Progenitor cell of endocrine pancreas (in vitro differentiated cells): ENCODE results near the gene ZCCHC13. TPM values are rescaled to one million over a fixed set of nuclear protein-coding genes. Genes with fewer than 3 reads are reported as not detected.
"Not testable (repeated sequence)": the region's sequence is repeated elsewhere in the genome, so short reads cannot be mapped to it uniquely, and the experiment has no call there.

Experiments used
- DNase-seq: peaks from one replicate; pipeline ENCODE4 v3.0.0; 2021; ENCODE audit warnings: low spot score; ENCODE audit not compliant: unreplicated experiment
- H3K27ac Mint-ChIP-seq: 2 replicates; pipeline ENCODE4 v1.8.0; 2021; ENCODE audit warnings: mild to moderate bottlenecking, moderate library complexity, mixed read lengths
- H3K27me3 Mint-ChIP-seq: 2 replicates; pipeline ENCODE4 v1.8.0; 2021; ENCODE audit warnings: mixed read lengths
- H3K36me3 Mint-ChIP-seq: 2 replicates; pipeline ENCODE4 v1.8.0; 2022; ENCODE audit warnings: mixed read lengths; ENCODE audit not compliant: insufficient read depth
- H3K4me1 Mint-ChIP-seq: 2 replicates; pipeline ENCODE4 v1.8.0; 2021; ENCODE audit warnings: low read depth, mixed read lengths
- H3K4me3 Mint-ChIP-seq: 2 replicates; pipeline ENCODE4 v1.8.0; 2021; ENCODE audit warnings: low read depth, mild to moderate bottlenecking, moderate library complexity, mixed read lengths
- H3K9me3 Mint-ChIP-seq: 2 replicates; pipeline ENCODE4 v1.8.0; 2021; ENCODE audit warnings: low read depth, mixed read lengths
- total RNA-seq: library from RNA; stranded (reverse); gene quantifications from 2 replicates; pipeline ENCODE4 v1.2.1, GENCODE V29; 2021
- TF ChIP-seq, protein P1 (sequence below): fragments of 200-600 bp; sonication (generic); IDR thresholded peaks from one replicate; pipeline ENCODE4 v1.5.0; 2021; ENCODE audit warnings: antibody characterized with exemption, mild to moderate bottlenecking; ENCODE audit not compliant: unreplicated experiment

The ZCCHC13 gene
- total RNA-seq, 1 donor from 2014 or later = not detected

- TF ChIP-seq, protein P1, sequence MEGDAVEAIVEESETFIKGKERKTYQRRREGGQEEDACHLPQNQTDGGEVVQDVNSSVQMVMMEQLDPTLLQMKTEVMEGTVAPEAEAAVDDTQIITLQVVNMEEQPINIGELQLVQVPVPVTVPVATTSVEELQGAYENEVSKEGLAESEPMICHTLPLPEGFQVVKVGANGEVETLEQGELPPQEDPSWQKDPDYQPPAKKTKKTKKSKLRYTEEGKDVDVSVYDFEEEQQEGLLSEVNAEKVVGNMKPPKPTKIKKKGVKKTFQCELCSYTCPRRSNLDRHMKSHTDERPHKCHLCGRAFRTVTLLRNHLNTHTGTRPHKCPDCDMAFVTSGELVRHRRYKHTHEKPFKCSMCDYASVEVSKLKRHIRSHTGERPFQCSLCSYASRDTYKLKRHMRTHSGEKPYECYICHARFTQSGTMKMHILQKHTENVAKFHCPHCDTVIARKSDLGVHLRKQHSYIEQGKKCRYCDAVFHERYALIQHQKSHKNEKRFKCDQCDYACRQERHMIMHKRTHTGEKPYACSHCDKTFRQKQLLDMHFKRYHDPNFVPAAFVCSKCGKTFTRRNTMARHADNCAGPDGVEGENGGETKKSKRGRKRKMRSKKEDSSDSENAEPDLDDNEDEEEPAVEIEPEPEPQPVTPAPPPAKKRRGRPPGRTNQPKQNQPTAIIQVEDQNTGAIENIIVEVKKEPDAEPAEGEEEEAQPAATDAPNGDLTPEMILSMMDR = no peak
- no peaks in the 10 kb centered on the region for H3K9me3 Mint-ChIP-seq
- H3K27ac Mint-ChIP-seq = no peak overlapping the region
- H3K4me1 Mint-ChIP-seq = no peaks in the 10 kb centered on the region
- no peaks in the 10 kb centered on the region for H3K27me3 Mint-ChIP-seq
- DNase-seq = no peak
- no peaks in the 10 kb centered on the region for H3K36me3 Mint-ChIP-seq
- H3K4me3 Mint-ChIP-seq = no peak overlapping the region
Measured at GRCh38 chrX:74321191-74321590, 17.2 kb downstream of the ZCCHC13 start.

GRCh38 chrX:74324131-74324530, 20.2 kb downstream of the ZCCHC13 start:
- TF ChIP-seq, protein P1 = no peak
- peak overlapping the region; percentile 56 for H3K27ac Mint-ChIP-seq
- H3K4me1 Mint-ChIP-seq = no peaks in the 10 kb centered on the region
- H3K27me3 Mint-ChIP-seq = no peaks in the 10 kb centered on the region
- DNase-seq = no peak
- no peaks in the 10 kb centered on the region for H3K36me3 Mint-ChIP-seq
- no peaks in the 10 kb centered on the region for H3K9me3 Mint-ChIP-seq
- H3K4me3 Mint-ChIP-seq = no peak overlapping the region

DNA sequence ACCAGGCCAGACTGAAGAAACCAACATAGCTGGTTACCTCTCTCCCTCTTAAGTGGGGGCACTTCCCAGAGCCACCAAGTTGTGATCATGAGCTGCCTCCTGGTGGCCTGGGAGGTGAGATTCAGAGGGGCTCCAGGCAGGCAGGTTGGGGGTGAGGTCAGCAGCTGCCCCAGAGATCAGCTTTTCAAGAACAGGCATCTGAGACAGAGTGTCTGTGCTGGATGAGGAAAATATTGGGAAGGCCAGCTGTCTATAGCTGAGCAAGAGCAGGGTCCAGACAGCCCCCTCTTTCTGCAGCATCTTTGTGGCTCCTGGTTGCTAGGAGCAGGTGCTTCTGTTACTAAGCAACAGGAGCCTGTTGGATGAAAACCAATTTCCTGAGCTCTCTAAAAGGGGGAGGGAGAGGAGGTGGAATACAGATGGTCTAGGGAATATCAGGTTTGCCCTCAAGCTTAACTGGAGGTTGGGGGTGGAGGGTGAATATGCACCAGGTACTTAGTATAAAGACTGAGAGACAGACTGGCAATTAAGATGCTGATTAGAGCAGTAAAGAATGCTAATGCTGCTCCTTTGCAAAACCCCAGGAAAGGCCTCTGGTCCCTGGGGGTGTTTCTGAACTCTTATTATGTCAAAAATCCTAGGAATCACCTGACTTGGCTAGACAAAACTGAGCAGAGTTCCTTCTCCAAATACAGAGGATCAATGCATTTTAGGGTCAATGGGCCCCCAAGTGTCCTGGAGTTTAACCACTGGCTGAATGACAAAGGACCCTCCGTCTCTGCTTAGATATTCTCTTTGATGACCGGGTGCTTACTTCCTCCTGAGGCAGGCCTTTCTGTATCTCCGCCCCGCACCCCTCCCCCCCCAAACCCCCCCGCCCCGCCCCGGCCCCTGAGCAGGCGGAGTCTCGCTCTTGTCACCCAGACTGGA, 21.4 kb downstream of the ZCCHC13 start:
- Mint-ChIP-seq H3K4me1 (no peaks in the 10 kb centered on the region), H3K27ac (no peak overlapping the region)
- TF ChIP-seq, protein P1 = no peak

GRCh38 chrX:74338852-74339251, 34.9 kb downstream of the ZCCHC13 start:
- peaks cover 14% of the 10 kb centered on the region for H3K4me1 Mint-ChIP-seq
- TF ChIP-seq, protein P1 = no peak
- no peak for DNase-seq
- H3K9me3 Mint-ChIP-seq = peaks cover 20% of the 10 kb centered on the region
- H3K4me3 Mint-ChIP-seq = no peak overlapping the region
- no peaks in the 10 kb centered on the region for H3K27me3 Mint-ChIP-seq
- peaks cover 4% of the 10 kb centered on the region for H3K36me3 Mint-ChIP-seq
- no peak overlapping the region for H3K27ac Mint-ChIP-seq

More for the DNA sequence above, 21.4 kb downstream of the ZCCHC13 start:
- H3K27me3 Mint-ChIP-seq = no peaks in the 10 kb centered on the region
- no peak overlapping the region for H3K4me3 Mint-ChIP-seq
- no peak for DNase-seq
- H3K36me3 Mint-ChIP-seq = no peaks in the 10 kb centered on the region
- no peaks in the 10 kb centered on the region for H3K9me3 Mint-ChIP-seq

DNA sequence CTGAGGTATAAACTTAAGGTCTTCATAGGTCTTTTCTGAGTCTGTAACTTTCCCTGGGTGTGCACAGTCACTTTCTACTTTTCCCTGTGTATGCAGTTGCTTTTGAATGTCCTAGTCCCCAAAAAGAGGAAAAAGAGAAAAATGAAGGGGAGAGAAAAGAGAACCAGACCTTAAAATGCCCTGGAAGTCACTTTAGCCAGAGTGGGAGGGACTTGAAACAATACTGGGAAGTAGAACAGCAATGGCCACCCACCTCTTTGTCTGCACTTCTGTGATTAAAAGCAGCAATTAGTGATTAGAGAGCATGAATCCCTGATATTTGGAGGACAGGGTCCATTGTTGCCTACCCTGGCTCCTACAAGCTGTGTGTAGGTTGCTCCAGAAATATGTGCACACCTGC, 36.1 kb downstream of the ZCCHC13 start:
- H3K9me3 Mint-ChIP-seq = peaks cover 22% of the 10 kb centered on the region
- no peak overlapping the region for H3K27ac Mint-ChIP-seq
- no peaks in the 10 kb centered on the region for H3K27me3 Mint-ChIP-seq
- TF ChIP-seq, protein P1 = no peak
- peaks cover 5% of the 10 kb centered on the region for H3K36me3 Mint-ChIP-seq
- H3K4me3 Mint-ChIP-seq = no peak overlapping the region
- peaks cover 16% of the 10 kb centered on the region for H3K4me1 Mint-ChIP-seq
- DNase-seq = no peak

- Mint-ChIP-seq H3K4me1 (peaks cover 16% of the 10 kb centered on the region), H3K9me3 (peaks cover 18% of the 10 kb centered on the region), H3K27ac (peak overlapping the region; percentile 31)
- DNase-seq, H3K4me3 Mint-ChIP-seq, H3K36me3 Mint-ChIP-seq, H3K27me3 Mint-ChIP-seq: not testable (repeated sequence)
Measured at GRCh38 chrX:74342211-74342610, 38.2 kb downstream of the ZCCHC13 start.
